K562 (cell line): ENCODE data around the gene RASSF7. TPM values are rescaled to one million over a fixed set of nuclear protein-coding genes. Genes with fewer than 3 reads are reported as not detected.

ENCODE experiments used
- ATAC-seq: fragments of 200-7000 bp; cut with Tn5 transposase; 3 replicates; pipeline ENCODE4 v1.9.1; 2020; ENCODE audit warnings: moderate library complexity
- BruUV-seq: library from RNA; stranded (reverse); fragments of 400-500 nt; replicated peaks from 2 replicates; lab custom pipeline; 2021; lab: Mats Ljungman, UMichigan
- CTCF ChIA-PET: fragments of 300-600 bp; formaldehyde crosslinking; extraction: SDS; loops from one replicate; lab custom pipeline; 2021; ENCODE audit warnings: low intra/inter-chr PET ratio; lab: Yijun Ruan, JAX
- POLR2A ChIA-PET: fragments of 300-600, 350-650 bp; sonication (Branson Sonifier 250); formaldehyde crosslinking; extraction: SDS; loops from one replicate; lab custom pipeline; 2021; ENCODE audit warnings: antibody characterized with exemption, inconsistent platforms; lab: Yijun Ruan, JAX
- DNase-seq, 4 experiments: peaks; one replicate each; pipeline versions ENCODE4 v3.0.0 to v3.0.0-alpha.2; 2011 to 2018; ENCODE audit warnings: low spot score in 3 of 4, mixed read lengths in 3 of 4; ENCODE audit errors: extremely low read depth in 1 of 4
- FAIRE-seq: peaks from 2 replicates; lab custom pipeline; 2011; peaks lifted over from hg19 to GRCh38; lab: Jason Lieb, UNC
- H2AFZ ChIP-seq: 2 replicates; pipeline ENCODE4 v1.6.0; 2011; ENCODE audit warnings: low read depth, low read length, control low read depth, inconsistent platforms
- H3K27ac ChIP-seq: fragments of 200-600 bp; 3 replicates; pipeline ENCODE4 v1.8.0; 2011; ENCODE audit warnings: low read depth, mild to moderate bottlenecking, control low read depth, inconsistent platforms, low read length, moderate library complexity, mixed read lengths; ENCODE audit errors: extremely low read depth
- H3K27me3 ChIP-seq, 2 experiments: fragments of 300-600 bp in 1 of 2; 2 replicates in 1 of 2; 3 replicates in 1 of 2; pipeline versions ENCODE4 v1.6.0 to v1.8.0; 2011; ENCODE audit warnings: inconsistent platforms in 2 of 2, low read length in 2 of 2, mild to moderate bottlenecking in 1 of 2, mixed read lengths in 1 of 2, moderate library complexity in 1 of 2; ENCODE audit not compliant: control insufficient read depth in 2 of 2, insufficient read depth in 2 of 2
- H3K36me3 ChIP-seq: fragments of 300-600 bp; 3 replicates; pipeline ENCODE4 v1.8.0; 2011; ENCODE audit warnings: mild to moderate bottlenecking, low read length, inconsistent platforms; ENCODE audit not compliant: control insufficient read depth, insufficient read depth
- H3K4me1 ChIP-seq, 2 experiments: fragments of 200-600 bp in 1 of 2; replicated peaks in 1 of 2; 2 replicates in 1 of 2; 3 replicates in 1 of 2; pipeline versions ENCODE4 v1.5.1 to v1.8.0; 2011; ENCODE audit warnings: inconsistent platforms in 2 of 2, low read length in 2 of 2, mild to moderate bottlenecking in 1 of 2, mixed read lengths in 1 of 2, moderate library complexity in 1 of 2; ENCODE audit not compliant: control insufficient read depth in 2 of 2, insufficient read depth in 2 of 2
- H3K4me2 ChIP-seq: 2 replicates; pipeline ENCODE4 v1.6.1; 2011; ENCODE audit warnings: low read length, control low read depth, inconsistent platforms, mixed read lengths; ENCODE audit not compliant: insufficient read depth
- H3K4me3 ChIP-seq: fragments of 200-600 bp; sonication (generic), shearing (Covaris generic); 2 replicates; pipeline ENCODE4 v1.5.1; 2016; ENCODE audit warnings: control low read depth, inconsistent platforms
- H3K79me2 ChIP-seq: fragments of 200-600 bp; 3 replicates; pipeline ENCODE4 v1.8.0; 2011; ENCODE audit warnings: low read length, inconsistent platforms; ENCODE audit not compliant: control insufficient read depth, insufficient read depth
- H3K9ac ChIP-seq, 2 experiments: 2 replicates each; pipeline versions ENCODE4 v1.6.0 to v1.6.1; 2011; ENCODE audit warnings: low read depth in 2 of 2, low read length in 2 of 2, control low read depth in 1 of 2, inconsistent platforms in 1 of 2, mild to moderate bottlenecking in 1 of 2, mixed read lengths in 1 of 2; ENCODE audit not compliant: insufficient read depth in 1 of 2
- H3K9me1 ChIP-seq: one replicate; pipeline ENCODE4 v1.6.0; 2011; ENCODE audit warnings: inconsistent platforms, mild to moderate bottlenecking, low read length, moderate library complexity; ENCODE audit not compliant: control insufficient read depth, insufficient read depth
- H3K9me3 ChIP-seq: replicated peaks from 2 replicates; pipeline ENCODE4 v1.5.1; 2011; ENCODE audit warnings: low read depth, low read length, inconsistent platforms; ENCODE audit not compliant: control insufficient read depth, insufficient read depth
- H4K20me1 ChIP-seq: replicated peaks from 2 replicates; pipeline ENCODE4 v1.6.1; 2011; ENCODE audit warnings: low read length, inconsistent platforms, mixed read lengths; ENCODE audit not compliant: control insufficient read depth, insufficient read depth
- ADNP ChIP-seq: fragments of 200-800 bp; sonication (Bioruptor generic); IDR thresholded peaks from 2 replicates; pipeline ENCODE4 v1.6.1; 2016; ENCODE audit warnings: missing genetic modification characterization, missing compliant biosample characterization
- ARNT ChIP-seq, 2 experiments: fragments of 450-650 bp; IDR thresholded peaks; 2 replicates each; pipeline ENCODE4 v1.6.1; 2016; ENCODE audit warnings: mild to moderate bottlenecking in 1 of 2
- CEBPG ChIP-seq, 3 experiments: fragments of 200-800 bp in 1 of 3; sonication (Bioruptor generic) in 1 of 3; sonication (generic) in 1 of 3; formaldehyde crosslinking in 1 of 3; IDR thresholded peaks in 2 of 3; conservative IDR thresholded peaks in 1 of 3; 2 replicates each; pipeline versions ENCODE4 v1.6.1 to v1.8.0; 2016 to 2022; ENCODE audit warnings: missing compliant biosample characterization in 2 of 3, missing genetic modification characterization in 2 of 3, mild to moderate bottlenecking in 1 of 3, missing genetic modification reagents in 1 of 3
- EGR1 ChIP-seq: fragments of 450-650 bp; conservative IDR thresholded peaks from 2 replicates; pipeline ENCODE4 v1.6.1; 2017; ENCODE audit warnings: mild to moderate bottlenecking
- HSF4 ChIP-seq: fragments of 250-450 bp; sonication (Bioruptor Pico); IDR thresholded peaks from 2 replicates; pipeline ENCODE4 v2.1.2; 2022; ENCODE audit warnings: mild to moderate bottlenecking, moderate library complexity, borderline replicate concordance
- NKRF ChIP-seq: fragments of 450-650 bp; IDR thresholded peaks from 2 replicates; pipeline ENCODE4 v1.6.1; 2016; ENCODE audit warnings: borderline replicate concordance
- RFX7 ChIP-seq: fragments of 250-450 bp; sonication (Bioruptor Pico); IDR thresholded peaks from 2 replicates; pipeline ENCODE4 v1.5.1; 2021; ENCODE audit warnings: mild to moderate bottlenecking
- UBTF ChIP-seq, 2 experiments: IDR thresholded peaks; 2 replicates each; pipeline ENCODE4 v1.6.1; 2012; ENCODE audit warnings: improper control_type of control experiment in 2 of 2, low read depth in 2 of 2, low read length in 2 of 2, borderline replicate concordance in 1 of 2
- XRCC4 ChIP-seq: IDR thresholded peaks from one replicate; pipeline ENCODE4 v1.6.1; 2011; ENCODE audit not compliant: insufficient read depth, insufficient read length; ENCODE audit errors: extremely low read depth
- ZBTB8A ChIP-seq: fragments of 450-650 bp; IDR thresholded peaks from 2 replicates; pipeline ENCODE4 v1.6.1; 2018; ENCODE audit warnings: mild to moderate bottlenecking, moderate library complexity; ENCODE audit not compliant: partially characterized antibody
- ZNF184 ChIP-seq: sonication (generic); formaldehyde crosslinking; IDR thresholded peaks from 2 replicates; pipeline ENCODE4 v1.5.0; 2020; ENCODE audit warnings: missing genetic modification reagents
- ZNF324 ChIP-seq: fragments of 250-450 bp; sonication (Bioruptor Pico); IDR thresholded peaks from 2 replicates; pipeline ENCODE4 v1.4.0; 2020; ENCODE audit warnings: mild to moderate bottlenecking
- WGBS: fragments of 100-300 bp; shearing (Covaris generic); methylation state at CpG from one replicate; pipeline ENCODE4 v1.1.6; 2016; ENCODE audit warnings: low coverage, mixed read lengths; ENCODE audit not compliant: insufficient coverage; ENCODE audit errors: missing lambda C conversion rate; 5-methylcytosine and 5-hydroxymethylcytosine counted together
- in situ Hi-C: fragments of 300-500 bp; cut with MboI; formaldehyde crosslinking; loops from 4 replicates; pipeline ENCODE4 v1.15.0; 2018; ENCODE audit warnings: inconsistent platforms, mixed read lengths
- intact Hi-C: fragments of 100-400 bp; cut with micrococcal nuclease; formaldehyde crosslinking; loops from 2 replicates; pipeline ENCODE4 v1.14.2; 2022
- polyA plus RNA-seq, 8 experiments: library from polyadenylated mRNA; depleted of rRNA in 4 of 8; stranded (reverse) in 5 of 8; unstranded in 3 of 8; fragments of >200 nt; fragmentation: Nextera tagmentation in 2 of 8; fragmentation: Illumina TruSeq in 1 of 8; extraction: Ambion mirVana in 2 of 8; extraction: Trizol in 1 of 8; gene quantifications; 2 replicates each; pipeline versions ENCODE4 v1.2.1 to v1.2.3, GENCODE V29; 2011 to 2014; ENCODE audit warnings: inconsistent platforms in 1 of 8, missing spikeins in 1 of 8
- total RNA-seq, 7 experiments: library from RNA; depleted of rRNA in 6 of 7; stranded (reverse); fragments of >200 nt in 6 of 7; fragmentation: Illumina TruSeq in 2 of 7; extraction: Trizol in 2 of 7; gene quantifications; 2 replicates each; pipeline versions ENCODE4 v1.2.1 to v1.2.3, GENCODE V29; 2011 to 2021; ENCODE audit warnings: low replicate concordance in 1 of 7
- TF ChIP-seq, protein P1 (sequence below): sonication (generic); formaldehyde crosslinking; IDR thresholded peaks from 2 replicates; pipeline ENCODE4 v1.8.0; 2022; ENCODE audit warnings: missing genetic modification reagents, mild to moderate bottlenecking, borderline replicate concordance

Gene RASSF7
- total and polyA plus RNA-seq, 9 of the 15 experiments (the other 6 are each of a cell fraction or from before 2014, with no cell fraction given): 0.41 to 45.2 (median 18.6) TPM

DNA sequence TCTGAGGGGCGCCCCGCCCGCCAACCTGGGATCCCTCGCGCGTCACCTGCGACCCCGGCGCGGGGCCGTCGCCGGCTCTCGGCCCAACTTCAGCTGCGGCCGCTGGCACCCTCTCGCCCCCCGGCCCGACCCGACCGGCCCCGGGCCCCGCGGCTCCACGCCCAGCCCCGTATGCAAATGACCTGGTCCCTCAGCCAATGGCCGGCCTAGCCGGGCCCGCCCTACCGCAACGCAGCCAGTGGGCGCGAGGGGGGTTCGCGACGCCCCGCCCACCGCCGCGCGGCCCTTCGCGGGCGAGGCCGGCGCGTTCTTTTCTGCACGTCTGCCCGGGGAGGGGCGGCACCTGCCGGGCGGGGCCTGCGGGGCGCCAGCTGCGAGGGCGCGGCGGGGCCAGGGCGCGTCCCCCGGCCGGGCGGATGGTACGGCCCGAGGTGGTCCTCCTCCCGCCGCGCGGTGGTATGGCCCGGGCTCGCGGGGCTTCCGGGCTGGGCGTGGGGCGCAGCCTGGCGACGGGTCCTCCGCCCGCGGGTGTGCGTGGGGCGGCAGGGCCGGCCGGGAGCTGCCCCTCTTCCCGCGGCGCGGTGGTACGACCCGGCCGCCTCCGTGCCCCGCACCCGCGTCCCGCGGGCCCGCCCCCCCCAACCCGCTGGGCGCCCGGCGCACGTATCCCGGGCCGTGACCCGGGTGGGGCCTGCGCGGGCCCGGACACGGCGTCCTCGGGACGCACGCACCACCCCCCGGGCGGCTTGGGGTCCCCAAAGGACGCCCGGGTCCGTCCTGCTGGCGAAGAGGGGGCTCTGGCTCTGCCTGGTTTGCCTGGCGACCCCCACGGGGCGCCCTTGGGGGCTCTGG lies 7.8 kb downstream of the RASSF7 start:
- intact Hi-C loops: loop anchor here (10.0 kb wide), 1 partner anchor 226 kb away; the partner anchor contains the start of genes CEND1 and SLC25A22
- H3K36me3 ChIP-seq: peaks cover 18% of the 10 kb centered on the region; the same call in 2 of the 3 replicates
- ChIA-PET POLR2A (interaction anchor here (0.5 to 1.9 kb wide), 9 partner anchors 7 to 246 kb away, joined by 3 to 6 read pairs (median 4); no protein-coding TSS in a partner anchor), CTCF (interaction anchor here (0.7 kb wide), 2 partner anchors 33 to 131 kb away, joined by 4 to 5 read pairs; partner anchors contain the start of gene HRAS)
- peaks cover 30% of the 10 kb centered on the region for H3K79me2 ChIP-seq
- BruUV-seq: no TSS peak
- DNase-seq (peak; percentile 89 to 97 (median 94)), FAIRE-seq (peak; percentile 83), ATAC-seq (peak; percentile 98)
- H3K9me1 ChIP-seq: no peaks in the 10 kb centered on the region
- peaks cover 31 to 71% of the 10 kb centered on the region in 2 experiments for H3K4me1 ChIP-seq
- no peaks in the 10 kb centered on the region for H3K27me3 ChIP-seq
- H3K9me3 ChIP-seq: no peaks in the 10 kb centered on the region
- peak overlapping the region; percentile 91 for H3K4me2 ChIP-seq
- WGBS: under 1% methylated on average over 58 of the region's 123 CpGs
- peak overlapping the region; percentile 84 for H3K4me3 ChIP-seq
- peak overlapping the region; percentile 83 to 96 for H3K9ac ChIP-seq
- peak overlapping the region; percentile 82 for H3K27ac ChIP-seq
- peak overlapping the region; percentile 68; the same call in 1 of the 2 replicates for H2AFZ ChIP-seq
- in situ Hi-C loops: no loop called here
- H4K20me1 ChIP-seq: no peaks in the 10 kb centered on the region
- TF ChIP-seq HSF4 (CRISPR knock-in tag): no peak
- TF ChIP-seq EGR1: no peak
- no peak for TF ChIP-seq UBTF (IDR thresholded peaks at IDR 0.05; ENCODE audit: borderline replicate concordance in 1 of 2, low read depth in 2 of 2, low read length in 2 of 2)
- TF ChIP-seq ADNP (tag): no peak
- TF ChIP-seq XRCC4: no peak
- TF ChIP-seq ZBTB8A: no peak
- TF ChIP-seq RFX7 (CRISPR knock-in tag): no peak
- no peak for TF ChIP-seq ZNF184 (CRISPR knock-in tag)
- TF ChIP-seq CEBPG (CRISPR knock-in tag; IDR thresholded peaks at IDR 0.05): no peak
- TF ChIP-seq CEBPG (tag; conservative IDR thresholded peaks at IDR 0.05 in 1 of 2, IDR thresholded peaks at IDR 0.05 in 1 of 2): no peak
- TF ChIP-seq ZNF324 (CRISPR knock-in tag): no peak
- no peak for TF ChIP-seq ARNT (IDR thresholded peaks at IDR 0.05)
- TF ChIP-seq NKRF: no peak
- TF ChIP-seq, protein P1, sequence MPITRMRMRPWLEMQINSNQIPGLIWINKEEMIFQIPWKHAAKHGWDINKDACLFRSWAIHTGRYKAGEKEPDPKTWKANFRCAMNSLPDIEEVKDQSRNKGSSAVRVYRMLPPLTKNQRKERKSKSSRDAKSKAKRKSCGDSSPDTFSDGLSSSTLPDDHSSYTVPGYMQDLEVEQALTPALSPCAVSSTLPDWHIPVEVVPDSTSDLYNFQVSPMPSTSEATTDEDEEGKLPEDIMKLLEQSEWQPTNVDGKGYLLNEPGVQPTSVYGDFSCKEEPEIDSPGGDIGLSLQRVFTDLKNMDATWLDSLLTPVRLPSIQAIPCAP (CRISPR knock-in tag): no peak
